HFFc6 (cell line): ENCODE data around the gene TMEM256. TPM values are rescaled to one million over a fixed set of nuclear protein-coding genes. Genes with fewer than 3 reads are reported as not detected.

Source experiments
- DNase-seq: peaks from one replicate; pipeline ENCODE4 v3.0.0-alpha.2; 2018
- H3K27ac Mint-ChIP-seq: 2 replicates; pipeline ENCODE4 v1.8.0; 2020; ENCODE audit warnings: mild to moderate bottlenecking, mixed read lengths
- H3K27me3 Mint-ChIP-seq: 2 replicates; pipeline ENCODE4 v1.8.0; 2021; ENCODE audit warnings: mild to moderate bottlenecking, moderate library complexity, mixed read lengths; ENCODE audit not compliant: insufficient read depth
- H3K36me3 Mint-ChIP-seq: 2 replicates; pipeline ENCODE4 v1.8.0; 2021; ENCODE audit warnings: low read depth, mixed read lengths
- H3K4me1 Mint-ChIP-seq: 2 replicates; pipeline ENCODE4 v1.8.0; 2020; ENCODE audit warnings: low read depth, mixed read lengths
- H3K4me3 Mint-ChIP-seq: 2 replicates; pipeline ENCODE4 v1.8.0; 2020; ENCODE audit warnings: mild to moderate bottlenecking, moderate library complexity, mixed read lengths
- H3K9me3 Mint-ChIP-seq: 2 replicates; pipeline ENCODE4 v1.8.0; 2020; ENCODE audit warnings: mild to moderate bottlenecking, mixed read lengths
- CTCF ChIP-seq: fragments of 200-600 bp; sonication (generic); IDR thresholded peaks from 2 replicates; pipeline ENCODE4 v1.5.0; 2021; ENCODE audit warnings: antibody characterized with exemption, mild to moderate bottlenecking
- total RNA-seq, 6 experiments: library from RNA; stranded (reverse); fragmentation: NEBNext Ultra II Directional; extraction: Animal tissue kit (Norgen Biotek cat#: 25700); gene quantifications; 2 replicates in 1 of 6; 3 replicates in 5 of 6; pipeline ENCODE4 v1.2.3, GENCODE V29; 2021

The TMEM256 gene
- total RNA-seq, 6 experiments from 2014 or later: 52.2 to 79.1 (median 72.3) TPM

DNA sequence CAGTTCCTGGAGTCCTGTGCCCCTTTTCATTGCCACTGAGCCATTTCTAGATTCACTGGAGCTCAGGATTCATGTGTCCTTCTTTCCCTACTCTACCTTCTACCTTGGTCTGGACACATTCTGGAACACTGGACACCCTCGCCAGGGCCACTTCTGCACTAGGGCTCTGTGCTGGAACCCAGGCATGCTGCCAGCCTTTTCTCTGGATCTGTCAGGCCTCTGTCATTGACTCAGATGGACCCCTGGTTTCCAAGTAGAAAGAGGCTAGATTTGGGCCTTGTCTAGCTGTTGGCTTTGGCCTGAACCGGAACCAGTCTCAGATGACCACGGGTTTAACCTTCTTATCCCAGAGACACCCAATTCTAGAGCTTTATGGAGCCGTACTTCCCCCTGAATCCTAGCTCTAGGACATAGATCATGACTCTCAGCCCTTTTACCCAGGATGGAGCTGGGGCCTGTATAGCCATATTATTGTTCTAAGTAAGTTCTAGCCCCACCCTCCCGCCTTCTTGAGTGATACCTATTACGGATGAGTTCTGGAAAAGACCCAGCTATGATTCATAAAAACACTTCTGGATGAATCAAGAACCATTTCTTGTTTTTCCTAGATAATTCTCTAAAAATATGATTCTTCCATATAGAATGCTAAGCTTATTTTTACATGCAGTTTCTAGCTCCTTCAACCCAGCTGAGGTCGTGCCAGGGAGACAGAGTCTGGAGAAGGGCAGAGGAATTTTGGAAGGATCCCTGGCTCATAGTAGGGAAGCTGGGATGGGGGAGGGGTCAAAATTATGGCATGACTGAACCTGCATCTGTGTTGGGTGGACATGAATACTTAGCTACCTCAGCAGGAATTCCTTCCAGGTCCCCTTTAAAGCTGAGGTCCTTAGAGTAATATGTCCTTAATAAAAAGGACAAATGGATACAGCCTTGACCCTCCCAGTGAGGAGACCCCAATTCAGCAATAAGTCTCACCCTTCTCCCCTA lies 39.9 kb upstream of the TMEM256 start:
- no peak for TF ChIP-seq CTCF
- no peaks in the 10 kb centered on the region; the same call in 1 of the 2 replicates for H3K9me3 Mint-ChIP-seq
- no peaks in the 10 kb centered on the region for H3K36me3 Mint-ChIP-seq
- peaks cover 32% of the 10 kb centered on the region for H3K4me1 Mint-ChIP-seq
- no peak overlapping the region for H3K27ac Mint-ChIP-seq
- no peak for DNase-seq
- no peak overlapping the region for H3K4me3 Mint-ChIP-seq
- H3K27me3 Mint-ChIP-seq: peaks cover 28% of the 10 kb centered on the region

GRCh38 chr17:7442142-7442541 lies 38.2 kb upstream of the TMEM256 start:
- Mint-ChIP-seq H3K9me3 (no peaks in the 10 kb centered on the region), H3K27me3 (peaks cover 36% of the 10 kb centered on the region), H3K27ac (no peak overlapping the region), H3K4me3 (no peak overlapping the region), H3K36me3 (no peaks in the 10 kb centered on the region; the same call in 1 of the 2 replicates), H3K4me1 (peaks cover 38% of the 10 kb centered on the region)
- no peak for DNase-seq
- no peak for TF ChIP-seq CTCF

GRCh38 chr17:7441266-7441665 lies 37.4 kb upstream of the TMEM256 start:
- H3K27ac Mint-ChIP-seq: no peak overlapping the region
- TF ChIP-seq CTCF: peak; percentile 1; the same call in 1 of the 2 replicates
- H3K36me3 Mint-ChIP-seq: no peaks in the 10 kb centered on the region; the same call in 1 of the 2 replicates
- no peak for DNase-seq
- H3K9me3 Mint-ChIP-seq: no peaks in the 10 kb centered on the region
- peaks cover 30% of the 10 kb centered on the region for H3K27me3 Mint-ChIP-seq
- H3K4me3 Mint-ChIP-seq: no peak overlapping the region
- peaks cover 47% of the 10 kb centered on the region for H3K4me1 Mint-ChIP-seq

DNA sequence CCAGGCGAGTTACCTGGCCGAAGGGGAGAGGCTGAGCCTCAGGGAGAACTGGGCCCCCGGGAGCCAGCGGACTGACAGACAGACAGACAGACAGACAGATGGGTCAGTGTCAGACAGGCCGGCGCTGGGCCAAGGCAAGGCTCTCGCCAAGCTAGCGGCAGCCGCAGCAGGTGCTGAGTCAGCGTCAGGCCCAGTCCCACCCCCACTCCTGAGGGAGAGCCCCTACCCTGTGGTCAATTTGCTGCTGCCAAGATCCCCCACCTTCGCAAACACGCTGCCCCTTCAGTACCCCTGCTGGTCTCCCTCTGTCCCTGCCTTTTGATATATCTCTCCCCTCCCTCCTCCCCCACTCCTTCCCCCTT lies 36.9 kb upstream of the TMEM256 start:
- no peak for DNase-seq
- Mint-ChIP-seq H3K9me3 (no peaks in the 10 kb centered on the region), H3K27ac (no peak overlapping the region), H3K27me3 (peaks cover 25% of the 10 kb centered on the region), H3K4me3 (no peak overlapping the region; the same call in 1 of the 2 replicates), H3K4me1 (peaks cover 48% of the 10 kb centered on the region), H3K36me3 (no peaks in the 10 kb centered on the region; the same call in 1 of the 2 replicates)
- peak; percentile 13; the same call in 1 of the 2 replicates for TF ChIP-seq CTCF

DNA sequence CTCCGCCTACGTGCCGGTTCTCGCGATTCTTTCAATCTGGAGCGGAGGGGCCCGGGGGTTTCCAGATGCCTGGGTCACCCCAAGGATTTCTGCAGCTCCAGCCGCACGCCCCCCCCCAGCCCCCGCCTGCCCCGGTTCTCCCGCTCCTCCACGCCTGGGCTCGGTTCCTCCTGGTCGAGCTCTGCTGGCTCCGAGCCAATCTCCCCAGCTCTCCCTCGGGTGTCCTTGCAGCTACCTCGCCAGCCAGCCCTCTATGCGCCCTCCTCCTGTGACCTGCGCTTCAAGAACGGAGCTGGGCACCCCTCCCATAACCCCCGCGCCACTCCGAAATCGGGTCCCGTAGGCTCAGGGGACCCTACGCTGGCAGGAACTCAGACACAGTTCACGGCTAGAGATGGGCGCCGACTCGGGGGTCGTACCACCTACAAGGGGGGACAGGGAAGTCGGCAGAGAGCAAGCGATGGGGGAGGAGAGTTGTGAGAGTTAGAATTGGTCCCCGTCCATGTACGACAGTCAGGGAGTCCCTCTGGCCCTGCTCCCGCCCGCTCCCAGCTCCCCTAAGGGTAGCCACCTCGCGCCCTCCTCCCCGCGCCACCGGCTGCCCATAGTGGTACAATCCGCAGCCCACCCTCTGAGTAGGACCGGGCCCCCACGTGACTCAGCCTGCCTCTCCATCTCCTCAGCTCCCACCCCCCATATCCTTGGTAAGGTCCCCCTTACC lies 36.4 kb upstream of the TMEM256 start:
- no peaks in the 10 kb centered on the region; the same call in 1 of the 2 replicates for H3K36me3 Mint-ChIP-seq
- H3K9me3 Mint-ChIP-seq: no peaks in the 10 kb centered on the region
- peaks cover 46% of the 10 kb centered on the region for H3K4me1 Mint-ChIP-seq
- TF ChIP-seq CTCF: no peak
- peaks cover 20% of the 10 kb centered on the region for H3K27me3 Mint-ChIP-seq
- peak overlapping the region; percentile 36; the same call in 1 of the 2 replicates for H3K4me3 Mint-ChIP-seq
- DNase-seq: no peak
- H3K27ac Mint-ChIP-seq: no peak overlapping the region
